Panc1 (cell line): ENCODE data around the gene GID8. TPM values are rescaled to one million over a fixed set of nuclear protein-coding genes. Genes with fewer than 3 reads are reported as not detected.

Source experiments
- ATAC-seq: fragments of 200-7000 bp; cut with Tn5 transposase; 2 replicates; pipeline ENCODE4 v1.9.1; 2020; ENCODE audit warnings: mild to moderate bottlenecking, moderate library complexity
- BruUV-seq: library from RNA; stranded (reverse); fragments of 400-500 nt; replicated peaks from 2 replicates; lab custom pipeline; 2021; lab: Mats Ljungman, UMichigan
- CTCF ChIA-PET: fragments of 300-600 bp; sonication (Branson Sonifier 250); formaldehyde crosslinking; loops from one replicate; lab custom pipeline; 2022; ENCODE audit warnings: antibody characterized with exemption; lab: Charles Lee
- POLR2A ChIA-PET: fragments of 300-600 bp; sonication (Branson Sonifier 250); formaldehyde crosslinking; loops from one replicate; lab custom pipeline; 2022; ENCODE audit warnings: antibody characterized with exemption; lab: Charles Lee
- DNase-seq: peaks from one replicate; pipeline ENCODE4 v3.0.0-alpha.2; 2010; ENCODE audit warnings: low read depth, low spot score
- H3K27ac ChIP-seq: 2 replicates; pipeline ENCODE4 v1.5.1; 2011; ENCODE audit warnings: mild to moderate bottlenecking, low read length, inconsistent platforms
- H3K27me3 ChIP-seq: fragments of 200-500 bp; sonication (Bioruptor generic); 2 replicates; pipeline ENCODE4 v1.6.0; 2014; ENCODE audit warnings: low read length, inconsistent platforms; ENCODE audit not compliant: control insufficient read depth, insufficient read depth
- H3K36me3 ChIP-seq: fragments of 200-500 bp; sonication (Bioruptor generic); 2 replicates; pipeline ENCODE4 v1.5.1; 2014; ENCODE audit warnings: inconsistent platforms, mild to moderate bottlenecking, low read length, moderate library complexity; ENCODE audit not compliant: control insufficient read depth, insufficient read depth
- H3K4me1 ChIP-seq: 2 replicates; pipeline ENCODE4 v1.5.1; 2011; ENCODE audit warnings: inconsistent platforms, mild to moderate bottlenecking, low read length, moderate library complexity; ENCODE audit not compliant: control insufficient read depth, insufficient read depth
- H3K4me3 ChIP-seq, 2 experiments: 2 replicates each; pipeline ENCODE4 v1.5.1; 2011 to 2012; ENCODE audit warnings: low read depth in 2 of 2, low read length in 2 of 2, mild to moderate bottlenecking in 2 of 2, inconsistent platforms in 1 of 2, moderate library complexity in 1 of 2
- H3K9me3 ChIP-seq: fragments of 200-500 bp; sonication (Bioruptor generic); 2 replicates; pipeline ENCODE4 v1.5.1; 2014; ENCODE audit warnings: low read depth, mild to moderate bottlenecking, inconsistent platforms, low read length, moderate library complexity; ENCODE audit not compliant: control insufficient read depth, insufficient read depth
- CTCF ChIP-seq: fragments of 450-650 bp; IDR thresholded peaks from 2 replicates; pipeline ENCODE4 v1.5.1; 2017; ENCODE audit warnings: mild to moderate bottlenecking
- POLR2AphosphoS5 ChIP-seq: IDR thresholded peaks from 2 replicates; pipeline ENCODE4 v1.6.1; 2012; ENCODE audit warnings: mild to moderate bottlenecking, low read depth, low read length, moderate library complexity
- REST ChIP-seq, 2 experiments: IDR thresholded peaks; 2 replicates each; pipeline ENCODE4 v1.6.1; 2011 to 2012; ENCODE audit warnings: low read depth in 2 of 2, control low read depth in 1 of 2, low read length in 1 of 2, mild to moderate bottlenecking in 1 of 2, moderate library complexity in 1 of 2; ENCODE audit not compliant: insufficient read depth in 1 of 2
- SIN3A ChIP-seq: IDR thresholded peaks from 2 replicates; pipeline ENCODE4 v1.6.1; 2012; ENCODE audit warnings: low read depth, mild to moderate bottlenecking, low read length, moderate library complexity, borderline replicate concordance; ENCODE audit not compliant: insufficient read depth
- TCF7L2 ChIP-seq: IDR thresholded peaks from 2 replicates; pipeline ENCODE4 v1.6.1; 2011; ENCODE audit warnings: mild to moderate bottlenecking, low read depth, low read length, inconsistent platforms
- in situ Hi-C: cut with HindIII; loops from 2 replicates; pipeline ENCODE4 v1.10.0; 2016; ENCODE audit warnings: low sequenced_read_pairs, low pct_unique_long_range_greater_than_20kb
- intact Hi-C: fragments of 100-400 bp; cut with micrococcal nuclease; formaldehyde crosslinking; loops from one replicate; pipeline ENCODE4 v1.10.0; 2022; ENCODE audit not compliant: unreplicated experiment
- total RNA-seq: library from RNA; stranded (reverse); gene quantifications from one replicate; pipeline ENCODE4 v1.2.1, GENCODE V29; 2021; ENCODE audit not compliant: unreplicated experiment

The GID8 gene
- total RNA-seq, 1 experiment from 2014 or later: 37.3 TPM

GRCh38 chr20:62927128-62927705 is 10.7 kb upstream of the GID8 start:
- CTCF ChIA-PET: no interaction called here
- ATAC-seq (no peak), DNase-seq (no peak)
- in situ Hi-C loops: no loop called here
- H3K4me3 ChIP-seq: peak overlapping the region; percentile 83 to 95
- H3K27me3 ChIP-seq: no peaks in the 10 kb centered on the region
- no peaks in the 10 kb centered on the region; the same call in 1 of the 2 replicates for H3K36me3 ChIP-seq
- no peak for TF ChIP-seq TCF7L2
- TF ChIP-seq POLR2AphosphoS5: no peak
- no peak for TF ChIP-seq CTCF
- no peak for TF ChIP-seq REST (IDR thresholded peaks at IDR 0.05; ENCODE audit: insufficient read depth in 1 of 2, low read depth in 2 of 2, low read length in 1 of 2)
- no peak for TF ChIP-seq SIN3A
- intact Hi-C loops: no loop called here
- H3K27ac ChIP-seq: peak overlapping the region; percentile 93
- POLR2A ChIA-PET: no interaction called here
- peaks cover 67% of the 10 kb centered on the region for H3K4me1 ChIP-seq
- BruUV-seq: no TSS peak
- H3K9me3 ChIP-seq: no peaks in the 10 kb centered on the region

DNA sequence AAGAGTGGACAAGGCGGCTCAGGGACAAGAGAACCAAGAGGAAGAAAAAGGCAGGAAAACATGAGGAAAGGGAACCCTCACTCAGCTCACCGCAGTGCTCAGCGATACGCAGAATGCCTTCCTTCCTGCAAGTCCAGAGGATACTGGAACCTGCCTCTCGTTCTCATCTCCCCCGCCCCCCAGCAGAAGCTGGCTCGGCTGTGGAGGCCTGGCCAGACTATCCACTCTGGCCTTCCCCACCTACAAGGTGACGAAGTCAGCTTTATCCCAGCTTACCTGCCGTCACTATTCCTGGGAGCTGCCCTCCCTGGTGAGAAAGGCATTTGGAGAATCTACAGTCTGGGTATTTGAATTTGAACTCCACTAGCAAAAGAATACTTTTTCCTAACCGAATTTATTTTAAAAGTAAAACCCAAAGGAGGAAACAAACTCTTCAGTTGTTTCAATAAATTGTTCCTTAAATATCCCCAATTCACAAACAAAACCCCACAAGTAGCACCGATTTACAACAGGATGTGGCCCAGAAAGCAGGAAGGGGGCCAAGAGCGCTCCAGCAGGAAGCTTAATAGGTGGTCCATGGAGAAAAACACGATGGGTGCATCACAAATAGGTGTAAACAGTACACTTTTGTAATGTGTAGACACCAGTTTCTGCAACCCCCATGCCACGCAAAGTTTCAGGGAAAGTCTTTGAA is 9.6 kb upstream of the GID8 start:
- no peaks in the 10 kb centered on the region for H3K27me3 ChIP-seq
- in situ Hi-C loops: no loop called here
- H3K9me3 ChIP-seq: no peaks in the 10 kb centered on the region
- no TSS peak for BruUV-seq
- TF ChIP-seq TCF7L2 (no peak), REST (IDR thresholded peaks at IDR 0.05; ENCODE audit: insufficient read depth in 1 of 2, low read depth in 2 of 2, low read length in 1 of 2) (no peak), POLR2AphosphoS5 (no peak), SIN3A (no peak), CTCF (no peak)
- peak overlapping the region; percentile 93 for H3K27ac ChIP-seq
- H3K36me3 ChIP-seq: no peaks in the 10 kb centered on the region; the same call in 1 of the 2 replicates
- CTCF ChIA-PET: interaction anchor here (0.6 kb wide), 1 partner anchor 82 kb away, joined by 7 read pairs; no protein-coding TSS in a partner anchor
- POLR2A ChIA-PET: no interaction called here
- no peak for ATAC-seq
- no peak for DNase-seq
- H3K4me3 ChIP-seq: peak overlapping the region; percentile 51 to 73
- H3K4me1 ChIP-seq: peaks cover 58% of the 10 kb centered on the region
- intact Hi-C loops: no loop called here
